OCI-M2 (cell line): ENCODE measurements around the gene MAP2K7.
"Not testable (repeated sequence)": the region's sequence is repeated elsewhere in the genome, so short reads cannot be mapped to it uniquely, and the experiment has no call there.

ENCODE experiments used
- DNase-seq: peaks from one replicate; lab custom pipeline; 2025; ENCODE audit not compliant: unreplicated experiment; lab: John Stamatoyannopoulos, UW

MAP2K7 gene

GRCh38 chr19:7959211-7959610, 55.5 kb downstream of the MAP2K7 start:
- no peak for DNase-seq

GRCh38 chr19:7961082-7961481, 57.4 kb downstream of the MAP2K7 start:
- not testable (repeated sequence) for DNase-seq

GRCh38 chr19:7961920-7962626, 58.4 kb downstream of the MAP2K7 start:
- no peak for DNase-seq

GRCh38 chr19:7962644-7963268, 59.1 kb downstream of the MAP2K7 start:
- DNase-seq: no peak

- no peak for DNase-seq
Observed at GRCh38 chr19:7963566-7963965, 59.9 kb downstream of the MAP2K7 start.
